HCT116 (cell line): Measurements from ENCODE around the gene DCLRE1C. TPM values are rescaled to one million over a fixed set of nuclear protein-coding genes. Genes with fewer than 3 reads are reported as not detected.
"Not testable (repeated sequence)": the region's sequence is repeated elsewhere in the genome, so short reads cannot be mapped to it uniquely, and the experiment has no call there.

Experiments used
- ATAC-seq: fragments of 200-7000 bp; cut with Tn5 transposase; 2 replicates; pipeline ENCODE4 v1.9.1; 2020; ENCODE audit warnings: mild to moderate bottlenecking, moderate library complexity
- BruUV-seq: library from RNA; stranded (reverse); fragments of 400-500 nt; replicated peaks from 2 replicates; lab custom pipeline; 2021; lab: Mats Ljungman, UMichigan
- CTCF ChIA-PET: fragments of 300-600 bp; sonication (Branson Sonifier 250); formaldehyde crosslinking; loops from one replicate; lab custom pipeline; 2021; ENCODE audit warnings: antibody characterized with exemption; lab: Charles Lee
- POLR2A ChIA-PET: fragments of 300-600, 350-600 bp; sonication (Branson Sonifier 250); formaldehyde crosslinking; loops from one replicate; lab custom pipeline; 2021; ENCODE audit warnings: antibody characterized with exemption; lab: Charles Lee
- RAD21 ChIA-PET, 2 experiments: fragments of 300-600 bp; sonication (Branson Sonifier 250); formaldehyde crosslinking; loops; one replicate each; lab custom pipeline; 2023; ENCODE audit warnings: low total read pairs in 2 of 2; ENCODE audit not compliant: uncharacterized antibody in 2 of 2, unreplicated experiment in 2 of 2, low non-redundant PET in 1 of 2; lab: Charles Lee
- DNase-seq: peaks from one replicate; pipeline ENCODE4 v3.0.0-alpha.2; 2010; ENCODE audit warnings: low read depth, low spot score
- H2AFZ ChIP-seq: fragments of 200-600 bp; shearing (Covaris generic), sonication (generic); 2 replicates; pipeline ENCODE4 v1.6.1; 2017; ENCODE audit warnings: low read depth, mixed run types, mixed read lengths, antibody characterized with exemption, low read length; ENCODE audit not compliant: poor library complexity, severe bottlenecking
- H3K27ac ChIP-seq: 2 replicates; pipeline ENCODE4 v1.5.1; 2012; ENCODE audit warnings: low read depth, low read length
- H3K27me3 ChIP-seq: fragments of 200-600 bp; sonication (generic); 2 replicates; pipeline ENCODE4 v1.6.1; 2016; ENCODE audit warnings: mixed run types, low read length, mixed read lengths; ENCODE audit not compliant: insufficient read depth
- H3K36me3 ChIP-seq, 2 experiments: fragments of 200-500 bp in 1 of 2; fragments of 200-600 bp in 1 of 2; sonication (Bioruptor generic) in 1 of 2; sonication (generic) in 1 of 2; 2 replicates each; pipeline versions ENCODE4 v1.5.1 to v1.6.1; 2014 to 2016; ENCODE audit warnings: low read length in 2 of 2, inconsistent platforms in 1 of 2, mixed read lengths in 1 of 2, mixed run types in 1 of 2; ENCODE audit not compliant: insufficient read depth in 2 of 2, control insufficient read depth in 1 of 2
- H3K4me1 ChIP-seq, 2 experiments: fragments of 200-600 bp in 1 of 2; sonication (generic) in 1 of 2; 2 replicates each; pipeline versions ENCODE4 v1.5.1 to v1.6.1; 2012 to 2017; ENCODE audit warnings: low read length in 2 of 2, inconsistent platforms in 1 of 2, mild to moderate bottlenecking in 1 of 2, mixed read lengths in 1 of 2, mixed run types in 1 of 2, moderate library complexity in 1 of 2; ENCODE audit not compliant: insufficient read depth in 2 of 2, control insufficient read depth in 1 of 2
- H3K4me2 ChIP-seq: fragments of 200-600 bp; sonication (generic); 2 replicates; pipeline ENCODE4 v1.6.1; 2017; ENCODE audit warnings: mixed run types, low read length, mixed read lengths
- H3K4me3 ChIP-seq, 2 experiments: fragments of 200-600 bp in 1 of 2; sonication (generic) in 1 of 2; replicated peaks in 1 of 2; 2 replicates each; pipeline ENCODE4 v1.5.1; 2011 to 2016; ENCODE audit warnings: low read length in 2 of 2, control low read depth in 1 of 2, low read depth in 1 of 2, mild to moderate bottlenecking in 1 of 2, mixed read lengths in 1 of 2, mixed run types in 1 of 2
- H3K79me2 ChIP-seq: fragments of 200-600 bp; sonication (generic); 2 replicates; pipeline ENCODE4 v1.6.1; 2017; ENCODE audit warnings: mild to moderate bottlenecking, mixed run types, low read length, moderate library complexity, mixed read lengths; ENCODE audit not compliant: insufficient read depth
- H3K9ac ChIP-seq: fragments of 200-600 bp; sonication (generic); 2 replicates; pipeline ENCODE4 v1.6.1; 2016; ENCODE audit warnings: low read length, mixed read lengths
- H3K9me2 ChIP-seq: fragments of 200-600 bp; sonication (generic), shearing (Covaris generic); 2 replicates; pipeline ENCODE4 v1.6.1; 2017; ENCODE audit warnings: mixed run types, mild to moderate bottlenecking, moderate library complexity; ENCODE audit not compliant: insufficient read depth
- H3K9me3 ChIP-seq, 2 experiments: fragments of 200-500 bp in 1 of 2; fragments of 200-600 bp in 1 of 2; sonication (Bioruptor generic) in 1 of 2; sonication (generic) in 1 of 2; 2 replicates each; pipeline ENCODE4 v1.6.1; 2014 to 2017; ENCODE audit warnings: low read length in 2 of 2, mixed read lengths in 2 of 2, inconsistent platforms in 1 of 2, low read depth in 1 of 2, mild to moderate bottlenecking in 1 of 2, mixed run types in 1 of 2, moderate library complexity in 1 of 2; ENCODE audit not compliant: control insufficient read depth in 1 of 2, insufficient read depth in 1 of 2
- H4K20me1 ChIP-seq: fragments of 200-600 bp; sonication (generic), shearing (Covaris generic); 2 replicates; pipeline ENCODE4 v1.6.1; 2017; ENCODE audit warnings: mixed run types, mild to moderate bottlenecking, moderate library complexity; ENCODE audit not compliant: insufficient read depth
- ATF3 ChIP-seq: IDR thresholded peaks from 2 replicates; pipeline ENCODE4 v1.6.1; 2012
- CBX3 ChIP-seq: IDR thresholded peaks from 2 replicates; pipeline ENCODE4 v1.6.1; 2012; ENCODE audit warnings: low read depth
- CTCF ChIP-seq, 3 experiments: fragments of 200-600 bp in 1 of 3; sonication (generic) in 1 of 3; IDR thresholded peaks in 2 of 3; conservative IDR thresholded peaks in 1 of 3; 2 replicates each; pipeline ENCODE4 v1.5.1; 2012 to 2017; ENCODE audit warnings: low read depth in 2 of 3, low read length in 2 of 3, antibody characterized with exemption in 1 of 3, borderline replicate concordance in 1 of 3, control low read depth in 1 of 3, mild to moderate bottlenecking in 1 of 3, mixed read lengths in 1 of 3, mixed run types in 1 of 3, moderate library complexity in 1 of 3; ENCODE audit not compliant: insufficient read depth in 1 of 3
- ELF1 ChIP-seq: IDR thresholded peaks from 2 replicates; pipeline ENCODE4 v1.6.1; 2012; ENCODE audit warnings: low read depth, borderline replicate concordance
- EZH2 ChIP-seq: fragments of 200-600 bp; sonication (generic); IDR thresholded peaks from 2 replicates; pipeline ENCODE4 v1.6.1; 2017; ENCODE audit warnings: antibody characterized with exemption, mixed run types
- EZH2phosphoT487 ChIP-seq: fragments of 200-600 bp; IDR thresholded peaks from 2 replicates; pipeline ENCODE4 v1.6.1; 2018; ENCODE audit warnings: antibody characterized with exemption, borderline replicate concordance
- JUND ChIP-seq: IDR thresholded peaks from 2 replicates; pipeline ENCODE4 v1.6.1; 2012
- MAX ChIP-seq: IDR thresholded peaks from 2 replicates; pipeline ENCODE4 v1.6.1; 2012
- POLR2A ChIP-seq: IDR thresholded peaks from 2 replicates; pipeline ENCODE4 v1.7.0; 2011; ENCODE audit warnings: borderline replicate concordance; ENCODE audit not compliant: insufficient read depth, insufficient read length; ENCODE audit errors: extremely low read depth
- REST ChIP-seq: IDR thresholded peaks from 2 replicates; pipeline ENCODE4 v1.6.1; 2012; ENCODE audit warnings: low read depth
- YY1 ChIP-seq: IDR thresholded peaks from 2 replicates; pipeline ENCODE4 v1.6.1; 2011; ENCODE audit warnings: low read length, low read depth, moderate library complexity, mild to moderate bottlenecking; ENCODE audit not compliant: insufficient replicate concordance; ENCODE audit errors: extremely low read depth
- ZBTB33 ChIP-seq: IDR thresholded peaks from 2 replicates; pipeline ENCODE4 v1.6.1; 2011; ENCODE audit warnings: mild to moderate bottlenecking, low read length, moderate library complexity; ENCODE audit not compliant: insufficient replicate concordance; ENCODE audit errors: extremely low read depth
- intact Hi-C: fragments of 100-400 bp; cut with micrococcal nuclease; formaldehyde crosslinking; loops from 2 replicates; pipeline ENCODE4 v1.10.0; 2022
- total RNA-seq: library from RNA; stranded (reverse); gene quantifications from one replicate; pipeline ENCODE4 v1.2.1, GENCODE V29; 2021; ENCODE audit not compliant: unreplicated experiment

The DCLRE1C gene
- total RNA-seq, 1 experiment from 2014 or later: 14.5 TPM

GRCh38 chr10:14938971-14939370, 14.9 kb downstream of the DCLRE1C start:
- ATAC-seq, CTCF ChIA-PET, DNase-seq: not testable (repeated sequence)

GRCh38 chr10:14936584-14936983, 17.3 kb downstream of the DCLRE1C start:
- Histone ChIP-seq H3K79me2 (peaks cover 12% of the 10 kb centered on the region), H3K9ac (no peak overlapping the region), H3K4me3 (no peak overlapping the region), H4K20me1 (no peaks in the 10 kb centered on the region), H3K36me3 (peaks cover 16 to 18% of the 10 kb centered on the region in 2 experiments), H3K9me2 (no peaks in the 10 kb centered on the region), H3K9me3 (no peaks in the 10 kb centered on the region), H3K4me2 (no peak overlapping the region), H2AFZ (no peak overlapping the region), H3K27me3 (no peaks in the 10 kb centered on the region), H3K4me1 (peaks cover 0 to 8% of the 10 kb centered on the region in 2 experiments; a peak in 1 of 4 replicates), H3K27ac (no peak overlapping the region)
- ChIA-PET CTCF (no interaction called here), POLR2A (no interaction called here), RAD21 (no interaction called here)
- DNase-seq (no peak), ATAC-seq (no peak)
- intact Hi-C loops: no loop called here
- BruUV-seq: no TSS peak
- no peak for TF ChIP-seq CBX3
- TF ChIP-seq EZH2phosphoT487: no peak
- TF ChIP-seq JUND: no peak
- no peak for TF ChIP-seq CTCF (IDR thresholded peaks at IDR 0.05 in 2 of 3, conservative IDR thresholded peaks at IDR 0.05 in 1 of 3; ENCODE audit: borderline replicate concordance in 1 of 3, insufficient read depth in 1 of 3, low read depth in 2 of 3, low read length in 2 of 3)
- TF ChIP-seq ELF1: no peak
- TF ChIP-seq ZBTB33: no peak
- no peak for TF ChIP-seq YY1
- TF ChIP-seq REST: no peak
- no peak for TF ChIP-seq ATF3
- no peak for TF ChIP-seq EZH2
- TF ChIP-seq POLR2A: no peak
- TF ChIP-seq MAX: no peak

More at GRCh38 chr10:14938971-14939370, 14.9 kb downstream of the DCLRE1C start:
- H3K9ac ChIP-seq, H3K4me1 ChIP-seq, POLR2A ChIA-PET, H3K36me3 ChIP-seq, H3K27me3 ChIP-seq, BruUV-seq, H3K4me3 ChIP-seq, H4K20me1 ChIP-seq, intact Hi-C loops, H3K9me3 ChIP-seq, H3K27ac ChIP-seq, RAD21 ChIA-PET, H3K9me2 ChIP-seq, H2AFZ ChIP-seq, H3K4me2 ChIP-seq: not testable (repeated sequence)
- H3K79me2 ChIP-seq: peaks cover 12% of the 10 kb centered on the region
